GM12878 (cell line): ENCODE results near the gene PCP2. TPM values are rescaled to one million over a fixed set of nuclear protein-coding genes. Genes with fewer than 3 reads are reported as not detected.

Experiments used
- ATF2 ChIP-seq: IDR thresholded peaks from 2 replicates; pipeline ENCODE4 v1.6.1; 2012; ENCODE audit warnings: low read length, inconsistent platforms
- CTCF ChIP-seq, 3 experiments: IDR thresholded peaks in 2 of 3; conservative IDR thresholded peaks in 1 of 3; 2 replicates each; pipeline ENCODE4 v1.5.1; 2011; ENCODE audit warnings: low read depth in 3 of 3, low read length in 3 of 3, mild to moderate bottlenecking in 3 of 3, control low read depth in 2 of 3, moderate library complexity in 2 of 3, inconsistent platforms in 1 of 3, mixed read lengths in 1 of 3; ENCODE audit not compliant: control insufficient read depth in 2 of 3, insufficient read depth in 1 of 3; ENCODE audit errors: extremely low read depth in 1 of 3
- E2F4 ChIP-seq: IDR thresholded peaks from 2 replicates; pipeline ENCODE4 v1.6.1; 2012; ENCODE audit warnings: low read depth, low read length, improper control_type of control experiment
- E4F1 ChIP-seq: fragments of 450-650 bp; IDR thresholded peaks from 2 replicates; pipeline ENCODE4 v1.6.1; 2018; ENCODE audit warnings: borderline replicate concordance, mild to moderate bottlenecking; ENCODE audit not compliant: partially characterized antibody
- ELK1 ChIP-seq: IDR thresholded peaks from 2 replicates; pipeline ENCODE4 v1.6.1; 2012; ENCODE audit warnings: low read depth, low read length, improper control_type of control experiment
- FOS ChIP-seq: IDR thresholded peaks from 3 replicates; pipeline ENCODE4 v1.6.1; 2011; ENCODE audit warnings: borderline replicate concordance; ENCODE audit not compliant: insufficient read length; ENCODE audit errors: extremely low read depth
- FOXM1 ChIP-seq: IDR thresholded peaks from 2 replicates; pipeline ENCODE4 v1.6.1; 2012; ENCODE audit warnings: low read depth, mild to moderate bottlenecking, inconsistent platforms, low read length, moderate library complexity
- RBBP5 ChIP-seq: fragments of 200-600 bp; sonication (generic); conservative IDR thresholded peaks from 2 replicates; pipeline ENCODE4 v1.6.1; 2016
- ZNF207 ChIP-seq: fragments of 450-650 bp; IDR thresholded peaks from 2 replicates; pipeline ENCODE4 v1.6.1; 2014; ENCODE audit warnings: antibody characterized with exemption, mild to moderate bottlenecking, borderline replicate concordance
- ZNF687 ChIP-seq: fragments of 450-650 bp; IDR thresholded peaks from 2 replicates; pipeline ENCODE4 v1.6.1; 2017; ENCODE audit warnings: mild to moderate bottlenecking, moderate library complexity
- polyA plus RNA-seq, 11 experiments: library from polyadenylated mRNA; depleted of rRNA in 4 of 11; unstranded in 6 of 11; stranded (reverse) in 5 of 11; fragments of >200 nt; fragmentation: Nextera tagmentation in 4 of 11; fragmentation: Illumina TruSeq in 1 of 11; extraction: Ambion mirVana in 4 of 11; extraction: Trizol in 1 of 11; gene quantifications; 1 replicate in 1 of 11; 2 replicates in 10 of 11; pipeline versions ENCODE4 v1.2.1 to v1.2.3, GENCODE V29; 2011 to 2016; ENCODE audit warnings: inconsistent platforms in 2 of 11, missing spikeins in 2 of 11, low read depth in 1 of 11
- total RNA-seq, 4 experiments: library from RNA; depleted of rRNA in 3 of 4; stranded (reverse); fragments of >200 nt in 3 of 4; fragmentation: Illumina TruSeq in 1 of 4; extraction: Trizol in 1 of 4; gene quantifications; 2 replicates each; pipeline versions ENCODE4 v1.2.1 to v1.2.3, GENCODE V29; 2013 to 2021

Gene PCP2
- total and polyA plus RNA-seq, 10 of the 15 experiments (the other 5 are each of a cell fraction or from before 2014, with no cell fraction given), result 0.10 to 0.62 (median 0.31) TPM; not detected in 5

- TF ChIP-seq CTCF (IDR thresholded peaks at IDR 0.05 in 2 of 3, conservative IDR thresholded peaks at IDR 0.05 in 1 of 3; ENCODE audit: control insufficient read depth in 2 of 3, extremely low read depth in 1 of 3, insufficient read depth in 1 of 3, low read depth in 3 of 3, low read length in 3 of 3) (no peak), RBBP5 (no peak), ATF2 (no peak), ELK1 (no peak), ZNF687 (no peak), E4F1 (no peak), FOS (no peak), E2F4 (no peak), ZNF207 (no peak), FOXM1 (no peak)
These were observed 37.3 kb upstream of the PCP2 start (continued) for GRCh38 chr19:7670790-7671189.
